GM10248 (cell line): ENCODE measurements around the gene EHBP1L1.
A peak's percentile ranks its signal among the peaks of the same experiment; 100 is the strongest.

Experiments used
- CTCF ChIA-PET: fragments of 300-600 bp; sonication (Branson Sonifier 250); formaldehyde crosslinking; extraction: SDS; loops from one replicate; lab custom pipeline; 2021; ENCODE audit warnings: antibody characterized with exemption; lab: Yijun Ruan, JAX
- POLR2A ChIA-PET: fragments of 350-650 bp; sonication (Branson Sonifier 250); formaldehyde crosslinking; extraction: SDS; loops from one replicate; lab custom pipeline; 2020; ENCODE audit warnings: antibody characterized with exemption; lab: Yijun Ruan, JAX
- DNase-seq: peaks from one replicate; pipeline ENCODE4 v3.0.0; 2012; ENCODE audit errors: extremely low spot score
- TF ChIP-seq, protein P1 (sequence below): IDR thresholded peaks from 2 replicates; pipeline ENCODE4 v1.5.1; 2012; ENCODE audit warnings: mild to moderate bottlenecking, low read depth; ENCODE audit errors: extremely low read depth, missing control alignments, control extremely low read depth

EHBP1L1 gene

DNA sequence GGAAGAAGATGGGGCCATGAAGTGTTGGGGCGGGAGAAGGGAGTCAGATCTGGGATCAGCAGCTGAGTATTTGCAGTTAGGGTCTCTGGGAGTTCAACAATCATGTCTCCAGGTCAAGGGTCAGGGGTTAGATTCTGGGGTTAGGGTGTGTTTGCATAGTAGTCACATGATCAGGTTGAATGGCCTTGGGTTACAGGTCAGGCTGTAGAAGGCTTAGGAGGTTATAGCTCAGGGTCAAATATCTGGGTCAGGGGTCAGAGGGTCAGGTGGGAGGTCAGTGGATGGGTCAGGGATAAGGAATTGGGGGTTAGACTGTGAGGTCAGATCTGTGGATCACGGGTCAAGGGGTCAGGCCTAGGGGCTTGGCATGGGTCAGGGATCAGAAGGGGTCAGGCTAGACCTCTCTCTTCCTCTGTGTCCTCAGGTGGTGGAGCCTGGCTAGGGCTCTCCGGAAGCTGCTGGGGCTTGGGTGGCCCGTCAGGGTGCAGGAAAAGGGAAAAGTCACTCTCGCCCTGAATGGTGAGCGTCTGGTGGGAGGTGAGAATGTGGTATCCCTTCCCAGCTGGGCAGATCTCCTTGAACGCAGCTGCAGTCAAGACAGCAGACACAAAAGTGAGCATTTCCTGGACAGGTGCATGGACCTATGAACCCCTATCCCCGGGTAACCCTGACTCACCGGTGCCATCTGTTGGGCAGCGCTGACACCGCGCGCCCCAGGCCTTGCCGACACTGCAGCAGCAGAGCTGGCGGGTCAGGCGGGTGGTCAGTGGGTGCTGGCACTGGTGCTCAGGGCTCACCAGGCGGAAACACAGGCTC lies 24.1 kb upstream of the EHBP1L1 start:
- peak; percentile 75 for DNase-seq
- TF ChIP-seq, protein P1, sequence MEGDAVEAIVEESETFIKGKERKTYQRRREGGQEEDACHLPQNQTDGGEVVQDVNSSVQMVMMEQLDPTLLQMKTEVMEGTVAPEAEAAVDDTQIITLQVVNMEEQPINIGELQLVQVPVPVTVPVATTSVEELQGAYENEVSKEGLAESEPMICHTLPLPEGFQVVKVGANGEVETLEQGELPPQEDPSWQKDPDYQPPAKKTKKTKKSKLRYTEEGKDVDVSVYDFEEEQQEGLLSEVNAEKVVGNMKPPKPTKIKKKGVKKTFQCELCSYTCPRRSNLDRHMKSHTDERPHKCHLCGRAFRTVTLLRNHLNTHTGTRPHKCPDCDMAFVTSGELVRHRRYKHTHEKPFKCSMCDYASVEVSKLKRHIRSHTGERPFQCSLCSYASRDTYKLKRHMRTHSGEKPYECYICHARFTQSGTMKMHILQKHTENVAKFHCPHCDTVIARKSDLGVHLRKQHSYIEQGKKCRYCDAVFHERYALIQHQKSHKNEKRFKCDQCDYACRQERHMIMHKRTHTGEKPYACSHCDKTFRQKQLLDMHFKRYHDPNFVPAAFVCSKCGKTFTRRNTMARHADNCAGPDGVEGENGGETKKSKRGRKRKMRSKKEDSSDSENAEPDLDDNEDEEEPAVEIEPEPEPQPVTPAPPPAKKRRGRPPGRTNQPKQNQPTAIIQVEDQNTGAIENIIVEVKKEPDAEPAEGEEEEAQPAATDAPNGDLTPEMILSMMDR: peak; percentile 84
- CTCF ChIA-PET: interaction anchor here (0.6 to 2.7 kb wide), 11 partner anchors 9 to 222 kb away, joined by 3 to 30 read pairs (median 6); partner anchors contain the start of gene ZNRD2
- POLR2A ChIA-PET: no interaction called here

DNA sequence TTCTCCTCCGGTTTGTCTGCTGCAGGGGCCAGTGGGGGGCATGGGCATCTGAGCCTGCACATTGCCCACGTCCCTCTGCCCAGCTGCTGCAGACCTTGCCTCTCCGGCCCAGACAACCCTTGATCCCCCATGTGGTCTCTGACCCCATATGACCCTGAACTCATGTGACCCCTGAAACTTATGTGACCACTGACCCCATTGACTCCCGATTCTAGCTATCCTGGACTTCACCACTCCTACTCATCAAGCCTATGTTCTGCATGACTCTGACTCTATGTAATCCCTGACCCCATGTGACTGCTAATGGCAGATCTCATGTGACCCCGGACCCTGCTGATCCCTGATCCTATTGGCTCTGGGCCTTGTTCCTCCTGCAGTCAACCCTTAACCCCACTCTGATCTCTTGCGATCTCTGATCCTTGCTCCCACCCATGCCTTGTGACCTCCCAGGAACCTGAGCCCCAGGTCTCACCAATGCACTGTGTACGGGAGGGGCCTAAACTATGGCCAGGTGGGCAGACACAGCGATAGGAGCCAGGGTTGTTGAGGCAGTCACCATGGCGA lies 23.4 kb upstream of the EHBP1L1 start:
- ChIA-PET CTCF (interaction anchor here (0.8 to 2.7 kb wide), 11 partner anchors 9 to 223 kb away, joined by 3 to 30 read pairs (median 6); partner anchors contain the start of gene ZNRD2), POLR2A (interaction anchor here (0.5 to 1.4 kb wide), 2 partner anchors 13 to 46 kb away, joined by 3 to 6 read pairs; no protein-coding TSS in a partner anchor)
- DNase-seq: no peak
- TF ChIP-seq, protein P1: no peak

DNA sequence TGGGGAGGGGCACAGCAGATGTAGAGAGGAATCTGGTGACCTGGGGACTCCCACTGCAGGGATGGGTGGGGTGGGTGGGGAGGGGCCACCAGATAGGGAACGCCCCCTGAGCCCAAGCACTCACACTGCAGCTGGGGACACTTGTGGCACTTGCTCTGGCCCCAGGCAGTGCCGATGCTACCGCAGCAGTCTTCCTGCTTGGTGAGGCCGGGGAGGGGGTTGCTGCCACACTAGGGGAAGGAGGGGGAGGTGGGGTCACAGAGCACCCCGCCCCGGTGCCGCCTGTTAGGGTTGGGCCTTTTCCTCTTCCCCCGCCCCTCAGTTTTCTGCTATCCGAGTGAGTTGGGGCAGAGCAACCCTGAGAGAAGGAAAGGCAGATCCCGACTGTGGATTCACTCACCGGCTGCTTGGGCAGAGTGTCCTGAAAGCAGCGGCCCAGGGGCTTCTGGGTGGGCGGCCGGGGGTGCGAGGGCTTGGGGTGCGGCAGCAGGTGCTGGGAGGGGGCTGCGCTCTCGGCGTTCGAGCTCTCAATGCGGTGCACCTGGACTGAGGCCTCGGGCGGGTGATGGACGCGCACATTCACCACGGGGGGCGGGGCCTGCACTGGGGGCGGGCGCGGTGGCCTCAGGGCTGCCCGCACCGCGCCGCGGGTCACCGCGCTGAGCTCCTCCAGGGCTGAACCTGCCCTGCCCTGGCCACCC lies 22.4 kb upstream of the EHBP1L1 start:
- TF ChIP-seq, protein P1: no peak
- DNase-seq: no peak
- ChIA-PET CTCF (interaction anchor here (1.1 to 2.7 kb wide), 5 partner anchors 10 to 18 kb away, joined by 3 to 16 read pairs (median 6); partner anchors contain the start of gene ZNRD2), POLR2A (interaction anchor here (0.5 to 1.4 kb wide), 2 partner anchors 14 to 47 kb away, joined by 3 to 6 read pairs; no protein-coding TSS in a partner anchor)

DNA sequence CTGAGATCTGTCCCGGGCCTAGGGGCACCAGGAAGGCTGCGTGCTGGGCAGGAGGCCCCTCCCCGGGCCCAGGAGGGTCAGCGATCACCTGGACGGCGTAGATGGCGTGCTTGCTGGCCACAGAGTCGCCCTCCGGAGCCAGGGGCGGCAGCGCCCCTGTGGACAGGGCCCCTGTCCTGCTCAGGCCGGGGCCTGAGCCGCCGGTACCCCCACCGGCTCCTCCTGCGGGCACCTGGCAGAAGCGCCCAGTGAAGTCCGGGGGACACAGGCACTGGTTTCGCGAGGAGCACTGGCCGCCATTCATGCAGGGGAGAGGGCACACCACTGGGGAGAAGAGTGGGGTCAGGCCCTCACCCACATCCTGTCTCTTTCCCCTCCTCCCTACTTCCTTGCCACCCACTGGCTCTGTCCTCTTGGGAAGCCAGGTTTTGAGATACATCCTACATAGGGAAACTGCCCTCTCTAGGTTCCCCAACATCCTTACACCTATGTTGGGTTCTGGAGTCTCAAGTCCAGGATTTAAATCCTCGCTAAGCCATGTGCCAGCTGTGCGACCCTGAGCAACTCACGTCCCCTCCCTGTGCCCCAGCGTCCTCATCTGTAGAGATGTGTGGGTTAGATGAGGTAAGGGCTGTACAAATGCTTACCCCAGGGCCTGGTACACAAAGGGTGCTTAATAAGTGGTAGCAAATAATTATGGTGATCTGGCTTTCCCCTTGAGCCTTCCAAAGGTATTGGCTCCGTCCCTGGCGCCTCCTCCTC lies 21.6 kb upstream of the EHBP1L1 start:
- TF ChIP-seq, protein P1: no peak
- no peak for DNase-seq
- ChIA-PET POLR2A (interaction anchor here (1.4 kb wide), 1 partner anchor 47 kb away, joined by 6 read pairs; no protein-coding TSS in a partner anchor), CTCF (interaction anchor here (1.0 to 2.3 kb wide), 6 partner anchors 11 to 19 kb away, joined by 3 to 16 read pairs (median 4); no protein-coding TSS in a partner anchor)

DNA sequence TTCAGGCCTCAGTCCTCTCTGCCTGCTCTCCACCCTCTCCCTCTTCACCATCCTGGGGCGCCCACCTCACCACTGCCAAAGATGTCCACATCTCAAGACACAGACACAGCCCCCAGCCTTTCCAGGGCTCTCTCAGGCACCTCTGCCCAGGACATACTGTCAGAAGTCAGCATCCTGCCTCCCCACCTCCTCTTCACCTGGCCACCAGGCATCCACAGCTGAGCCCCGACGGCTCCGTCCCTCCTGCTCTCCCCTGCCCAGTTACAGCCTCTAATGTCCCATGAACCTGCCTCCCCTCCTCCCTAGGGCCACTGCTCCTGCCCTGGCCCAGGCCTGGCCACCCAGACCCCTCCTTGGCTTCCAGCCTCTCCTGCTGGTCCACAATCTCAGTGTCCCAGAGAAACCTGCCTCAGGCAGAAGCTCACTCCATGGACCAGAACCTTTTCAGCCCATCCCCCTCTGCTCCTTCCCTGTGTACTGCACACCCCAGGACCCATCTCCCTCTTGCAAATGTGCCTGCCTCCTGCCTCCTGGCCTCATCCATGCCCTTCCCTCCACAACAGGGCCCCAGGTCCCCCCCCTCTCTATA lies 20.9 kb upstream of the EHBP1L1 start:
- DNase-seq: no peak
- TF ChIP-seq, protein P1: no peak
- POLR2A ChIA-PET: no interaction called here
- CTCF ChIA-PET: interaction anchor here (1.0 to 1.4 kb wide), 2 partner anchors 14 to 18 kb away, joined by 3 to 12 read pairs; no protein-coding TSS in a partner anchor
